ENCODE data around the gene SGPL1. TPM values are rescaled to one million over a fixed set of nuclear protein-coding genes. Genes with fewer than 3 reads are reported as not detected.

SGPL1 gene
- total RNA-seq, 1 donor from 2014 or later = 51.5 TPM

GRCh38 chr10:70843333-70843732, 27.6 kb downstream of the SGPL1 start:
- Histone ChIP-seq H3K4me1 (no peaks in the 10 kb centered on the region), H3K36me3 (no peaks in the 10 kb centered on the region), H4K20me1 (ENCODE audit: low read depth) (peaks cover 9% of the 10 kb centered on the region), H3F3A (ENCODE audit: low read depth) (no peaks in the 10 kb centered on the region), H3K27me3 (no peaks in the 10 kb centered on the region), H3K9me3 (ENCODE audit: low read depth) (no peaks in the 10 kb centered on the region), H2AFZ (replicated peaks) (no peak overlapping the region), H3K27ac (no peak overlapping the region), H3K4me3 (no peak overlapping the region), H3K79me2 (ENCODE audit: low read depth) (peaks cover 44% of the 10 kb centered on the region), H3K9ac (no peak overlapping the region), H3K4me2 (no peak overlapping the region)
- TF ChIP-seq CTCF (IDR thresholded peaks at IDR 0.05) (no peak), EZH2 (IDR thresholded peaks at IDR 0.05) (no peak), EZH2phosphoT487 (IDR thresholded peaks at IDR 0.05) (no peak)
- DNase-seq (ENCODE audit: low spot score) = no peak
- Mint-ChIP-seq H3K9me3 (no peaks in the 10 kb centered on the region), H3K36me3 (peaks cover 22% of the 10 kb centered on the region), H3K4me1 (no peaks in the 10 kb centered on the region), H3K27me3 (ENCODE audit: insufficient read depth, low read depth) (no peaks in the 10 kb centered on the region), H3K4me3 (no peak overlapping the region), H3K27ac (no peak overlapping the region)

GRCh38 chr10:70843776-70844489, 28.2 kb downstream of the SGPL1 start:
- Histone ChIP-seq H2AFZ (replicated peaks) (no peak overlapping the region), H3K9ac (no peak overlapping the region), H3F3A (ENCODE audit: low read depth) (no peaks in the 10 kb centered on the region), H3K4me3 (no peak overlapping the region), H3K79me2 (ENCODE audit: low read depth) (peaks cover 42% of the 10 kb centered on the region), H3K27me3 (no peaks in the 10 kb centered on the region), H4K20me1 (ENCODE audit: low read depth) (peaks cover 13% of the 10 kb centered on the region), H3K9me3 (ENCODE audit: low read depth) (no peaks in the 10 kb centered on the region), H3K36me3 (peaks cover 4% of the 10 kb centered on the region), H3K4me1 (no peaks in the 10 kb centered on the region), H3K4me2 (no peak overlapping the region), H3K27ac (no peak overlapping the region)
- H3K27ac Mint-ChIP-seq = no peak overlapping the region
- H3K4me3 Mint-ChIP-seq = no peak overlapping the region
- no peak for TF ChIP-seq CTCF (IDR thresholded peaks at IDR 0.05)
- no peak for TF ChIP-seq EZH2phosphoT487 (IDR thresholded peaks at IDR 0.05)
- TF ChIP-seq EZH2 (IDR thresholded peaks at IDR 0.05) = no peak
- H3K4me1 Mint-ChIP-seq = no peaks in the 10 kb centered on the region
- no peaks in the 10 kb centered on the region for H3K27me3 Mint-ChIP-seq (ENCODE audit: insufficient read depth, low read depth)
- DNase-seq (ENCODE audit: low spot score) = no peak
- H3K9me3 Mint-ChIP-seq = no peaks in the 10 kb centered on the region
- H3K36me3 Mint-ChIP-seq = peaks cover 20% of the 10 kb centered on the region

DNA sequence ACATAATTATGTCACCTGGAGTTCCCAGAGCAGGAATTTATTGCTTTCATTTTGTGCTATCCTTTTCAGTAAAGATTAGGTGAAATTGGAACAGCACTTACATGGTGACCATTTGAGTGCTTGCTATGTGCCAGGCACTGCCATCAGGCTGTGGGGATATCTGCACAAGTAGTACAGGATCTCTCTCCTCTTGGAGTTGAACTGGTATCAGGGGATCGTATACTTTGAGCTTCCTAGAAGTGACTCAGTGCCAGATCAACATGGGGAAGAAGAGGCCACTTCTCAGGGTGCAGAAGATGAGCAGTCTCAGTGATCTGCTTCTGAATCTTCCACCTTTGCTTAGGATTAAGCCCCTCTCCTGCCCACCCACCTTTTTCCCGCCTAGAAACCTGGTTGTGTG, 29.5 kb downstream of the SGPL1 start:
- H3K27me3 ChIP-seq = no peaks in the 10 kb centered on the region
- H4K20me1 ChIP-seq (ENCODE audit: low read depth) = peaks cover 10% of the 10 kb centered on the region
- H3K4me2 ChIP-seq = no peak overlapping the region
- no peak overlapping the region for H3K27ac ChIP-seq
- H3K4me1 ChIP-seq = no peaks in the 10 kb centered on the region
- no peak overlapping the region for H2AFZ ChIP-seq (replicated peaks)
- Mint-ChIP-seq H3K9me3 (no peaks in the 10 kb centered on the region), H3K36me3 (peaks cover 21% of the 10 kb centered on the region), H3K4me1 (no peaks in the 10 kb centered on the region), H3K27me3 (ENCODE audit: insufficient read depth, low read depth) (no peaks in the 10 kb centered on the region), H3K4me3 (no peak overlapping the region), H3K27ac (no peak overlapping the region)
- H3K9ac ChIP-seq = no peak overlapping the region
- peaks cover 5% of the 10 kb centered on the region for H3K36me3 ChIP-seq
- DNase-seq (ENCODE audit: low spot score) = no peak
- H3K9me3 ChIP-seq (ENCODE audit: low read depth) = no peaks in the 10 kb centered on the region
- no peak overlapping the region for H3K4me3 ChIP-seq
- peaks cover 28% of the 10 kb centered on the region for H3K79me2 ChIP-seq (ENCODE audit: low read depth)
- H3F3A ChIP-seq (ENCODE audit: low read depth) = no peaks in the 10 kb centered on the region
- no peak for TF ChIP-seq CTCF (IDR thresholded peaks at IDR 0.05)
- no peak for TF ChIP-seq EZH2phosphoT487 (IDR thresholded peaks at IDR 0.05)
- TF ChIP-seq EZH2 (IDR thresholded peaks at IDR 0.05) = no peak

All from neural progenitor cell (in vitro differentiated cells).